Measurements from ENCODE around the gene GATM. TPM values are rescaled to one million over a fixed set of nuclear protein-coding genes. Genes with fewer than 3 reads are reported as not detected.

The GATM gene
- total RNA-seq, 1 donor from 2014 or later, result 3.5 TPM

DNA sequence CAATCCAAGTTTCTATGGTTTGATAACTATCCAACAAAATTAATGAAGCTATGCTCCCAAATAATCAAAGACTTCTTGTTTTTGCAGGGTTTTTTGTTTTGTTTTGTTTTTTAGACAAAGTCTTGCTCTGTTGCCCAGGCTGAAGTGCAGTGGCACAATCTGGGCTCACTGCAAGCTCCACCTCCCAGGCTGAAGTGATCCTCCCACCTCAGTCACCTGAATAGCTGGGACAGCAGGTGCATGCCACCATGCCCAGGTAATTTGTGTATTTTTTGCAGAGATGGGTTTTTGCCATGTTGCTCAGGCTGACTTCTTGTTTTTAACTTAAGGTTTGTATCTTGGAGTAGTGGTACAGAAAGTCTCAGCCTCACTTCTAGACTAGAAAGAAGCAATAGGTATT, 11.0 kb upstream of the GATM start:
- Mint-ChIP-seq H3K27ac (ENCODE audit: unreplicated experiment) (no peak overlapping the region), H3K4me1 (ENCODE audit: unreplicated experiment) (no peaks in the 10 kb centered on the region), H3K4me3 (ENCODE audit: unreplicated experiment) (no peak overlapping the region), H3K9me3 (ENCODE audit: unreplicated experiment) (no peaks in the 10 kb centered on the region), H3K36me3 (ENCODE audit: low read depth, unreplicated experiment) (no peaks in the 10 kb centered on the region), H3K27me3 (ENCODE audit: unreplicated experiment) (peaks cover 5% of the 10 kb centered on the region)
- TF ChIP-seq, protein P1, sequence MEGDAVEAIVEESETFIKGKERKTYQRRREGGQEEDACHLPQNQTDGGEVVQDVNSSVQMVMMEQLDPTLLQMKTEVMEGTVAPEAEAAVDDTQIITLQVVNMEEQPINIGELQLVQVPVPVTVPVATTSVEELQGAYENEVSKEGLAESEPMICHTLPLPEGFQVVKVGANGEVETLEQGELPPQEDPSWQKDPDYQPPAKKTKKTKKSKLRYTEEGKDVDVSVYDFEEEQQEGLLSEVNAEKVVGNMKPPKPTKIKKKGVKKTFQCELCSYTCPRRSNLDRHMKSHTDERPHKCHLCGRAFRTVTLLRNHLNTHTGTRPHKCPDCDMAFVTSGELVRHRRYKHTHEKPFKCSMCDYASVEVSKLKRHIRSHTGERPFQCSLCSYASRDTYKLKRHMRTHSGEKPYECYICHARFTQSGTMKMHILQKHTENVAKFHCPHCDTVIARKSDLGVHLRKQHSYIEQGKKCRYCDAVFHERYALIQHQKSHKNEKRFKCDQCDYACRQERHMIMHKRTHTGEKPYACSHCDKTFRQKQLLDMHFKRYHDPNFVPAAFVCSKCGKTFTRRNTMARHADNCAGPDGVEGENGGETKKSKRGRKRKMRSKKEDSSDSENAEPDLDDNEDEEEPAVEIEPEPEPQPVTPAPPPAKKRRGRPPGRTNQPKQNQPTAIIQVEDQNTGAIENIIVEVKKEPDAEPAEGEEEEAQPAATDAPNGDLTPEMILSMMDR (IDR thresholded peaks at IDR 0.05; ENCODE audit: unreplicated experiment), result no peak
- no peak for DNase-seq (ENCODE audit: low spot score)

DNA sequence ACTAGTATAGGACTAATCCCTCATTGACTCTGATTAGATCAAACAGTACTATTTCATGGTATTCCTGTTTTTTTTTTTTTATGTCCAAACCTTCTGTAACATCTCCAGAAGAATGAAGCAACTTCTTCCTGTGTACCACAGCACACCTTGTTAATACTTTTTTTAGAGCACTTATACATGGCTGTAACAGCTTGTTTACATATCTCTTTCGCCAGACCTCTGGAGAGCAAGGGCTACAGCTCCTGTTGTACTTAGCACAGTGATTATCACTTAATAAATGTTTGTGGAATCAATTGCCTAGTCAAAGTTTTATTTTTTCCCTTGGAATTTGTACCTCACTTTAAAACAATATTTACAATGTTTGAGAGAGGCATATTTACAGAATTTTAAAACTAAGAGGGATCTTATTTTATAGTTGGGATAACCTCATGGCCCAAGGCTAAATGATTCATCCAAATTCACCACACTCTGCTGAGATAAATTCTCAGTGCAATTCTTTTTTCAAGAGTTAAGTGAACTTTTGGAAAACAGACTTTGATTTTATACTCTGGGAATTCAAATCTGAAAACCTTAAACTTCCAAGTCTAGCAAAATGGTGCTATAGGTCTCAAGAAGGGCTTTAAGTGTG, 9.2 kb upstream of the GATM start:
- Mint-ChIP-seq H3K4me3 (ENCODE audit: unreplicated experiment) (no peak overlapping the region), H3K9me3 (ENCODE audit: unreplicated experiment) (no peaks in the 10 kb centered on the region), H3K27me3 (ENCODE audit: unreplicated experiment) (peaks cover 5% of the 10 kb centered on the region), H3K4me1 (ENCODE audit: unreplicated experiment) (no peaks in the 10 kb centered on the region), H3K36me3 (ENCODE audit: low read depth, unreplicated experiment) (no peaks in the 10 kb centered on the region), H3K27ac (ENCODE audit: unreplicated experiment) (no peak overlapping the region)
- DNase-seq (ENCODE audit: low spot score), result no peak
- TF ChIP-seq, protein P1 (IDR thresholded peaks at IDR 0.05; ENCODE audit: unreplicated experiment), result no peak

DNA sequence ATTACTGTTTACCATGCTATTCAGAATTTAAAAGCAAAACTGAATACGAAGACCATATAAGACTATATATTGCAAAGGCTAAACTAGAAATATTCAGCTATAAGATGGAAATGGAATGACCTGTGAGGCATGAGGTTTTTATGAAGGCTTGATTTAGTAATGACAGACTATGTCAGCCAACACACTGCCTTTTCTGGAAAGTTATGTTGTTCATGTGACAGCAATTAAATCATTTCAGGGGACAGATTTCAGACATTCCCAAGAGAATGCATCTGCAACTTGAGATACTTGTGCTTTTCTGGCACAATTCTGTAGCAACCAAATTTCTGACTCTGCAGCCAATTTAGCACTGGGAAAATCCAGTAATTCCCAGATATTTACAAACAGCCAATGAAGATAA, 8.6 kb upstream of the GATM start:
- no peak overlapping the region for H3K27ac Mint-ChIP-seq (ENCODE audit: unreplicated experiment)
- TF ChIP-seq, protein P1 (IDR thresholded peaks at IDR 0.05; ENCODE audit: unreplicated experiment), result no peak
- H3K4me3 Mint-ChIP-seq (ENCODE audit: unreplicated experiment), result no peak overlapping the region
- peaks cover 5% of the 10 kb centered on the region for H3K27me3 Mint-ChIP-seq (ENCODE audit: unreplicated experiment)
- H3K4me1 Mint-ChIP-seq (ENCODE audit: unreplicated experiment), result no peaks in the 10 kb centered on the region
- no peak for DNase-seq (ENCODE audit: low spot score)
- H3K9me3 Mint-ChIP-seq (ENCODE audit: unreplicated experiment), result no peaks in the 10 kb centered on the region
- H3K36me3 Mint-ChIP-seq (ENCODE audit: low read depth, unreplicated experiment), result no peaks in the 10 kb centered on the region

DNA sequence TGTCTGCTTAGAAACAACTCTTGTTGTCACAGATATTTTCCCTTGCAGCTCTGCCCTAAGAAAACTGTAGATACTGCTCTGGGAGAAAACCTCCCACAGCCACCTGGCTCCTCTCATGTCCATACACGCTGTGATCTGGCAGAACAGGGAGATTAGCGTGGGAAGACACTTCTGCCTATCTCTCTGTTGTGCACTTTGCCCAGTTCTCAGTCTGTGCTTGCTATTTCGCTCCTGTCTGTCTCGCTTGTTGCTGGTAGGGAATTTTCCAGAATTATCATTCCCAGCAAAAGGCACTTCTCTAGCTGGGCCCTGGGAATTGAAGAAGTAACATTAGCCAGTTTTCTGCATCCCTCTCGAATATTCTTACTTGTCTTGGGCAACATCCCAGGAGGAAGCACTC, 8.1 kb upstream of the GATM start:
- TF ChIP-seq, protein P1 (IDR thresholded peaks at IDR 0.05; ENCODE audit: unreplicated experiment), result no peak
- Mint-ChIP-seq H3K4me3 (ENCODE audit: unreplicated experiment) (no peak overlapping the region), H3K4me1 (ENCODE audit: unreplicated experiment) (no peaks in the 10 kb centered on the region), H3K36me3 (ENCODE audit: low read depth, unreplicated experiment) (no peaks in the 10 kb centered on the region), H3K9me3 (ENCODE audit: unreplicated experiment) (no peaks in the 10 kb centered on the region), H3K27me3 (ENCODE audit: unreplicated experiment) (peaks cover 5% of the 10 kb centered on the region), H3K27ac (ENCODE audit: unreplicated experiment) (no peak overlapping the region)
- DNase-seq (ENCODE audit: low spot score), result no peak

DNA sequence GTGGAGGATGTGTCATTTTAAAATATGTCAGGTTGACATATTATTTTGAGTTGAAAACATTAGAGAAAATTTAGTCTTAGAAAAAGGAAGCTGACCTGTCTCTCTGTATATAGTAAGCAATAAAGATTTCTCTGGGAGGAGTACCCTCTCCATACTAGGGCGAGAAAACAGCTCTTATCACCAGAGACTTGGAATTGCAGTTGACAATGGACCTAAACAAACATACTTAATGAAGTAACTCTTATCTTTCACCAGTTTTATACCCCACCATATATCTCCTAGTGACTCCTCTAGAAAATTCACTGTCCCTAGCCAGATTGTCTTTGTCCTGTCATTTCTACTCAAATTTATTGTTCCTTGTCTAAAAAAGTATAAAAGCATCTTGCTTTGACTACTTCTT, 7.2 kb upstream of the GATM start:
- no peak for DNase-seq (ENCODE audit: low spot score)
- TF ChIP-seq, protein P1 (IDR thresholded peaks at IDR 0.05; ENCODE audit: unreplicated experiment), result no peak
- H3K4me1 Mint-ChIP-seq (ENCODE audit: unreplicated experiment), result no peaks in the 10 kb centered on the region
- no peak overlapping the region for H3K4me3 Mint-ChIP-seq (ENCODE audit: unreplicated experiment)
- no peaks in the 10 kb centered on the region for H3K9me3 Mint-ChIP-seq (ENCODE audit: unreplicated experiment)
- H3K36me3 Mint-ChIP-seq (ENCODE audit: low read depth, unreplicated experiment), result no peaks in the 10 kb centered on the region
- no peak overlapping the region for H3K27ac Mint-ChIP-seq (ENCODE audit: unreplicated experiment)
- H3K27me3 Mint-ChIP-seq (ENCODE audit: unreplicated experiment), result peaks cover 5% of the 10 kb centered on the region
